Measurements from ENCODE around the gene ABCA2. TPM values are rescaled to one million over a fixed set of nuclear protein-coding genes. Genes with fewer than 3 reads are reported as not detected.

ABCA2 gene
- total RNA-seq, 1 donor from 2014 or later: 102 TPM

GRCh38 chr9:137019891-137020683 lies 8.0 kb downstream of the ABCA2 start:
- H3K4me3 ChIP-seq: no peak overlapping the region
- no peak for DNase-seq (ENCODE audit: low spot score in 2 of 2)
- H3K27ac ChIP-seq: no peak overlapping the region
- H3K27me3 ChIP-seq: no peaks in the 10 kb centered on the region
- TF ChIP-seq CTCF (IDR thresholded peaks at IDR 0.05): no peak
- intact Hi-C loops (cut with DNase I): no loop called here
- H3K9me3 ChIP-seq: no peaks in the 10 kb centered on the region
- peaks cover 29 to 43% of the 10 kb centered on the region in 2 donors for H3K36me3 ChIP-seq
- no peaks in the 10 kb centered on the region for H3K4me1 ChIP-seq

- no peak for TF ChIP-seq CTCF (IDR thresholded peaks at IDR 0.05)
- intact Hi-C loops (cut with DNase I): no loop called here
- DNase-seq (ENCODE audit: low spot score in 2 of 2): no peak
- no peak overlapping the region for H3K27ac ChIP-seq
- no peaks in the 10 kb centered on the region for H3K27me3 ChIP-seq
- peaks cover 38 to 55% of the 10 kb centered on the region in 2 donors for H3K36me3 ChIP-seq
- H3K4me3 ChIP-seq: no peak overlapping the region
- H3K9me3 ChIP-seq: no peaks in the 10 kb centered on the region
- no peaks in the 10 kb centered on the region for H3K4me1 ChIP-seq
Observed at GRCh38 chr9:137018761-137019559, 9.1 kb downstream of the ABCA2 start.

- Histone ChIP-seq H3K27ac (no peak overlapping the region), H3K36me3 (peaks cover 43 to 62% of the 10 kb centered on the region in 2 donors), H3K9me3 (no peaks in the 10 kb centered on the region), H3K4me3 (no peak overlapping the region), H3K4me1 (no peaks in the 10 kb centered on the region), H3K27me3 (no peaks in the 10 kb centered on the region)
- TF ChIP-seq CTCF (IDR thresholded peaks at IDR 0.05): no peak
- intact Hi-C loops (cut with DNase I): no loop called here
- no peak for DNase-seq (ENCODE audit: low spot score in 2 of 2)
Observed at GRCh38 chr9:137017791-137018497, 10.1 kb downstream of the ABCA2 start.

GRCh38 chr9:137017071-137017470 lies 11.0 kb downstream of the ABCA2 start:
- H3K4me1 ChIP-seq: no peaks in the 10 kb centered on the region
- H3K36me3 ChIP-seq: peaks cover 43 to 71% of the 10 kb centered on the region in 2 donors
- no peak overlapping the region for H3K4me3 ChIP-seq
- no peaks in the 10 kb centered on the region for H3K9me3 ChIP-seq
- intact Hi-C loops (cut with DNase I): no loop called here
- no peak for DNase-seq (ENCODE audit: low spot score in 2 of 2)
- no peak overlapping the region for H3K27ac ChIP-seq
- TF ChIP-seq CTCF (IDR thresholded peaks at IDR 0.05): no peak
- no peaks in the 10 kb centered on the region for H3K27me3 ChIP-seq

GRCh38 chr9:137016436-137016835 lies 11.6 kb downstream of the ABCA2 start:
- no peaks in the 10 kb centered on the region for H3K9me3 ChIP-seq
- H3K4me1 ChIP-seq: no peaks in the 10 kb centered on the region
- TF ChIP-seq CTCF (IDR thresholded peaks at IDR 0.05): no peak
- H3K36me3 ChIP-seq: peaks cover 47 to 77% of the 10 kb centered on the region in 2 donors
- intact Hi-C loops (cut with DNase I): no loop called here
- H3K27me3 ChIP-seq: no peaks in the 10 kb centered on the region
- no peak overlapping the region for H3K4me3 ChIP-seq
- no peak overlapping the region for H3K27ac ChIP-seq
- no peak for DNase-seq (ENCODE audit: low spot score in 2 of 2)

All from ascending aorta (tissue), 2 donors.